ENCODE data around the gene DPF3.

Gene DPF3

DNA sequence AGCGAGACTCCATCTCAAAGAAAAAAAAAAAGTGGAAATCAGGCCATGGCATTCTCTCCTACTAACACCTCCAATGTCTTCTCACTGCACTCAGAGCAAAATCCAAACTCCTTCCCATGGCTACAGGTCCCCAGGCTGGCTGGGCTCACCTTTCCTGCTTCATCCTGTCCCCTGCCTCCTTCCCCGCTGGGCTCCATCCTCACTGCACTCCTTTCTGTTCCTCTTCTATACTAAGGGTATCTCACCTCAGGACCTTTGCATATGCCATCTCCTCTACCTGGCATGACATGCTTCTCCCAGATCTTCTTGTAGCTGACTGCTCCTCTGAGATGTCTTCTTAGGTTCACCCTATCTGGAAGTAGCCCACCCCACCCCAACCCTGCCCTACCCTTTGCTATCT lies 111.1 kb downstream of the DPF3 start:
- H3K4me1 ChIP-seq (ENCODE audit: control insufficient read depth, insufficient read depth, low read length): no peaks in the 10 kb centered on the region
- no peak overlapping the region for H3K4me3 ChIP-seq (ENCODE audit: low read length)
- H3K36me3 ChIP-seq (ENCODE audit: control insufficient read depth, insufficient read depth, low read length): no peaks in the 10 kb centered on the region
- no peak overlapping the region for H3K9ac ChIP-seq (ENCODE audit: low read length)
- no peaks in the 10 kb centered on the region for H3K27me3 ChIP-seq (ENCODE audit: control insufficient read depth, insufficient read depth, low read length)
- no peak overlapping the region for H3K27ac ChIP-seq (ENCODE audit: low read depth, low read length)

DNA sequence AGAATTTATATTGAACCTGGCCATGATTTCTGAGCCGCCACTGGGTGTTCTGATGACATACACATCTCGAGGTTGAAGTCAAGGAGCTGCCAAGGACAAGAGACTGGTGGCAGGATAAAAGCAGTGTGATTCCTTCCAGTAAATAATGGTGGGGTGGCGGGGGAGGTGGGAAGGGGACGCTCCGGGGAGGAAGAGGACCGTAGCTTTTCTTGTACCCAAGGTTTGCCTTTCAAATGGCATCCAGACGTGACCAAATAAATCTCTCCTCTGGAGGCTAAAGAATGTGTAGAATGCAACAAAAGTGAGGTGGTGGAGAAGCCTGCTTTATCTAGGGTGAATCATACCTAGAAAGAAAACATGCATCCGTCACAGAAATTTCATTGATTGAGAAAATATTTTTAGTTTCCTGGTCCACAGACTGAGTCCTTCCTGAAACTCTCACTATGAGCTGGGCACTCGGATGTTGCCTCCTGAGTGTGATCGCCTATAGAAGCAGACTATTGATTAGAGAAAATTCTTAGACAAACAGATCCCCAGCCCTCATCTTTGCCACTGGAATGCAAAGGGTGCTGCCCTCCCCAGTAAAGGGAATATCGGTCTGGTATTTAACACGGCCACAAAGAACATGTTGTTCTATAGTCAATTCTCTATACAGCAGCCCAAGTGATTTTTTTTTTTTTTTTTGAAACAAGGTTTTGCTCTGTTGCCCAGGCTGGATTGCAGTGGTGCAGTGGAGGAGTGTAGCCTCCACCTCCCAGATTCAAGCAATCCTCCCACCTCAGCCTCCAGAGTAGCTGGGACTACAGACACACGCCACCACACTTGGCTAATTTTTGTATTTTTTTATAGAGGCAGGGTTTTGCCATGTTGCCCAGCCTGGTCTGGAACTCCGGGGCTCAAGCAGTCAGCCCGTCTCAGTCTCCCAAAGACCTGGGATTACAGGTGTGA lies 112.1 kb downstream of the DPF3 start:
- H3K4me3 ChIP-seq (ENCODE audit: low read length): no peak overlapping the region
- H3K9ac ChIP-seq (ENCODE audit: low read length): no peak overlapping the region
- H3K27me3 ChIP-seq (ENCODE audit: control insufficient read depth, insufficient read depth, low read length): no peaks in the 10 kb centered on the region
- no peaks in the 10 kb centered on the region for H3K36me3 ChIP-seq (ENCODE audit: control insufficient read depth, insufficient read depth, low read length)
- H3K4me1 ChIP-seq (ENCODE audit: control insufficient read depth, insufficient read depth, low read length): no peaks in the 10 kb centered on the region
- no peak overlapping the region for H3K27ac ChIP-seq (ENCODE audit: low read depth, low read length)

DNA sequence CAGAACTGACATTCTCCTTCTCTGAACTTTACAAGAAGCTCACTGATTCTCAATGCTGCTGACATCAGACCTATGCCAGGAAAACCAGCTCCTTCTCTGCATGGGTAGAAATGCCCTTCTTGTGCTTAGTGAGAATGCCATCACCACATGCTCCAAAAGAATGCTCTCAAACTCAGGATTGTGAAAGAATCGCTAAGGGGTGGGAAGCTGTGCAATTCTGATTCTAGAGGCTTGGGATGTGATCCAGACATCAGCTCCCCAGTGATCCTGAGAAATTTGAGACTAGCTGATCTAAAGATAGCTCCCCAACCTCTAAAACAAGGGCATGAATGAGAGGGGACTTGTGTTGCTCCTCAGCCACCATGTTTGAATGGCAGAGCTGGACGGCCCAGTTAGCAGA lies 113.2 kb downstream of the DPF3 start:
- Histone ChIP-seq H3K27ac (ENCODE audit: low read depth, low read length) (no peak overlapping the region), H3K4me1 (ENCODE audit: control insufficient read depth, insufficient read depth, low read length) (no peaks in the 10 kb centered on the region), H3K27me3 (ENCODE audit: control insufficient read depth, insufficient read depth, low read length) (no peaks in the 10 kb centered on the region), H3K36me3 (ENCODE audit: control insufficient read depth, insufficient read depth, low read length) (no peaks in the 10 kb centered on the region), H3K4me3 (ENCODE audit: low read length) (no peak overlapping the region), H3K9ac (ENCODE audit: low read length) (no peak overlapping the region)

DNA sequence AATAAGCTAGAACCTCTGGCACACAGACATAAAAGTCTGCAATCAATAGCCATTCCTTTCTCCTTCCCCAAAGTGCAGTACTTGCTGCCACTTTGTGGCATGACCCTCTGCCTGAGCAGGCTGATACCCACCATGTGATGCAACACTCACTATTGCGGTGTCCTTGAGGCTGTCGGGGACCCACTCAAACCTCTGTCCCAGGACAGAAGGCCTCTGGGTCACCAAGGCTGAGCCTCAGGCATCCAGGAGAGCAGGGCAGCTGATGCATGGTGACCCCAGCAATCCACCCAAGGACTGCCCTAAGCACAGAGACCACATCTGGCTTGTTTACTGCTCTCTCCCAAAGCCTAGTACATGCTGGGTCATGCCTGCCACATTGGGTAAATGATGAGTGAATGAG lies 114.2 kb downstream of the DPF3 start:
- H3K27me3 ChIP-seq (ENCODE audit: control insufficient read depth, insufficient read depth, low read length): no peaks in the 10 kb centered on the region
- H3K4me1 ChIP-seq (ENCODE audit: control insufficient read depth, insufficient read depth, low read length): no peaks in the 10 kb centered on the region
- no peaks in the 10 kb centered on the region for H3K36me3 ChIP-seq (ENCODE audit: control insufficient read depth, insufficient read depth, low read length)
- no peak overlapping the region for H3K27ac ChIP-seq (ENCODE audit: low read depth, low read length)
- H3K4me3 ChIP-seq (ENCODE audit: low read length): no peak overlapping the region
- no peak overlapping the region for H3K9ac ChIP-seq (ENCODE audit: low read length)

DNA sequence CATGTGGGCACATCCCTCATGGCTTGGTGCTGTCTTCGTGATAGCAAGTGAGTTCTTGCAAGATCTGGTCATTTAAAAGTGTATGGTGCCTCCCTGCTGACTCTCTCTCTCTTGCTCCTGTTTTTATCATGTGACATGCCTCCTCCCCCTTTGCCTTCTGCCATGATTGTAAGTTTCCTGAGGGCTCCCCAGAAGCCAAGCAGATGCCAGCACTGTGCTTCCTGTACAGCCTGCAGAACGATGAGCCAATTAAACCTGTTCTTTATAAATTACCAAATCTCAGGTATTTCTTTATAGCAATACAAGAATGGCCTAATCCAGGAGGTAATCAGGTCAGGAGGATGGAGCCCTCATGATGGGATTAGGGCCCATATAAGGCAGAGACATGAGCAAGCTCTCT lies 116.3 kb downstream of the DPF3 start:
- Histone ChIP-seq H3K27ac (ENCODE audit: low read depth, low read length) (no peak overlapping the region), H3K9ac (ENCODE audit: low read length) (no peak overlapping the region), H3K27me3 (ENCODE audit: control insufficient read depth, insufficient read depth, low read length) (no peaks in the 10 kb centered on the region), H3K4me3 (ENCODE audit: low read length) (no peak overlapping the region), H3K36me3 (ENCODE audit: control insufficient read depth, insufficient read depth, low read length) (no peaks in the 10 kb centered on the region), H3K4me1 (ENCODE audit: control insufficient read depth, insufficient read depth, low read length) (no peaks in the 10 kb centered on the region)

DNA sequence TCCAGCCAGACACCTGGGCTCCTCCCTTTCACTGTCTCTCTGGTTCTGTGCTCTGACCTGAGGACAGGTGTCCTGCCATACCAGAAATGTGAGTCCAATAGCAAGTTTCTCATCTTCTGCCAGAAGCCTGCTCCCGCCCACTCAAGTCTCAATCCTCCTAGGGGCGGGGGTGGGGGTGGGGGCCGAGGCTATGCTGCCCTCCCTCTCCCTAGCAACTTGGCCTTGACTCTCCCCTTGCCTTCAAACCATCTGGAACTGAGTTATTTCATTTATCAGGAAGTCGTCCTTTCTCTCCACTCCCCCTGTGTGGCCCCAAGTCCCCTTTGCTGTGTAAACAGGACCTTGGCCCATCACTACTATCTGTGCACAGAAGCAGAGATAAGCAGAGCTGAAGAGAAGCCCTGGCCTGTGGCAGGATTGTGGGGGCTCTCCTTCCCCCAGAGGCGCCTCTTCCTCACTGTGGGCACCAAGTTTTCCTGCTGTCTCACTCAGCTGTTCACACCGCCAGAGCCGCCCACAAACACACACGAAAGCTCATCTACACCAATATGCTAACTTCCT lies 117.1 kb downstream of the DPF3 start:
- Histone ChIP-seq H3K4me3 (ENCODE audit: low read length) (no peak overlapping the region), H3K27me3 (ENCODE audit: control insufficient read depth, insufficient read depth, low read length) (no peaks in the 10 kb centered on the region), H3K9ac (ENCODE audit: low read length) (no peak overlapping the region), H3K4me1 (ENCODE audit: control insufficient read depth, insufficient read depth, low read length) (no peaks in the 10 kb centered on the region), H3K27ac (ENCODE audit: low read depth, low read length) (no peak overlapping the region), H3K36me3 (ENCODE audit: control insufficient read depth, insufficient read depth, low read length) (no peaks in the 10 kb centered on the region)

DNA sequence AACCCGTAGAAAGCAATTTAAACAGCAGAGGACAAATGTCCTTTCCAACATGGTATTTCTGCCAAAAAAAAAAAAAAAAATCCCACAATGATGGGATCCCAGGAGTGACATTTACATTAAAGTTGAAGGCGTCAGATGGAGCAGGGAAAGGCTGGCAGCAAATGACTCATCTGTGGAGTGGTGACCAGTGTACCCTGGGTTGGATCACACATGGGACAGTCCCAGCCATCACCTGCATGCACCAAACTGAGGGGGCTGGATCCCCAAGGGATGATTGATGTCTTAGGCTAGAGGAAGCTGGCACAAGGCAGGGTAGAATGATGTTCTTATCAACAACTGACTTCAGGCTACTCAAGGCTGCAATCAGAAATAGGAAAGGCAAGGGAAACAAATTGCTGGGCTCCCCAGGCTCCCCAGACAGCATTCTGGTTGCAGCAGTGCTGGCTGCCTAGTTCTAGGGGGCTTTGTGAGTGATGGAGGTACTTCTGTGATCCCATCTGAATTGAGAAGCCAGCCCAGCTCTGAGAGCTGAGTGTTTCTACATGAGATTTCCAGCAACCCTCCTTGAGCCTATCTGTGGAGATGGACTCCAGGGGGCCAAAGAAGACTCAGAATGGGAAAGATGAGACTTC lies 117.9 kb downstream of the DPF3 start:
- no peaks in the 10 kb centered on the region for H3K4me1 ChIP-seq (ENCODE audit: control insufficient read depth, insufficient read depth, low read length)
- no peaks in the 10 kb centered on the region for H3K36me3 ChIP-seq (ENCODE audit: control insufficient read depth, insufficient read depth, low read length)
- H3K27me3 ChIP-seq (ENCODE audit: control insufficient read depth, insufficient read depth, low read length): no peaks in the 10 kb centered on the region
- H3K9ac ChIP-seq (ENCODE audit: low read length): no peak overlapping the region
- H3K27ac ChIP-seq (ENCODE audit: low read depth, low read length): no peak overlapping the region
- H3K4me3 ChIP-seq (ENCODE audit: low read length): no peak overlapping the region

DNA sequence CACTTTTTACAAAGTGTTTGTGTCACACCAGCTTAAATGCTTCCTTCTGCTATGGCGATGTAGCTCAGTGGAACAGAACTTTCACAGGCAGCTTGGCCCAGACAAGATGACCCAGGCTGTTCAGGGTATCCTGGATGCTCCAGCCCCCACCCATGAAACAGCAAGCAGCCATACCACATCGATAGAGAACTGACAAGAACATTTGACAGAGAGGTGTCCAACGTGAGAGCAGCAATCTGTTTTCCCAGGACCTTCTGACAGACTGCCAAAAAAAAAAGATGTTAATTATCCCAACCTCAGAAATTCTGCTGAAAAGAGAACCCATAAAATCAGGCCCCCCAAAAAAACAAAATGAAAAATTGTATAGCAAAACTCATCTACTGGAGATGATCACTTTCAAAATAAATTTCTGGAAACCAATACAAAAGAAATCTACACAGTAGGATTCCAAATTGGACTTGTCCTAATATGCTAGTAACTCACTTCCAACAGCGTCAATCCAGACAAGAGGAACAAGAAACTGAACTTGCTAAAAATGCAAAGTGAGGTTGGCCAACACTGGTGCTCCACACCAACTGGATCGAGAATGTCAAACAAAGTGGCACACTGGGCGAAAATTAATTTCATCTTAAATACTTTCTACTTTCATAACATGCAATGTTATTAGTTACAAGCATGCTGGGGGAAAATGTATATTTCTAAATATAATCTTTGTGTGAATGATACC lies 118.8 kb downstream of the DPF3 start:
- H3K27ac ChIP-seq (ENCODE audit: low read depth, low read length): no peak overlapping the region
- H3K27me3 ChIP-seq (ENCODE audit: control insufficient read depth, insufficient read depth, low read length): no peaks in the 10 kb centered on the region
- no peaks in the 10 kb centered on the region for H3K36me3 ChIP-seq (ENCODE audit: control insufficient read depth, insufficient read depth, low read length)
- no peaks in the 10 kb centered on the region for H3K4me1 ChIP-seq (ENCODE audit: control insufficient read depth, insufficient read depth, low read length)
- no peak overlapping the region for H3K4me3 ChIP-seq (ENCODE audit: low read length)
- H3K9ac ChIP-seq (ENCODE audit: low read length): no peak overlapping the region

DNA sequence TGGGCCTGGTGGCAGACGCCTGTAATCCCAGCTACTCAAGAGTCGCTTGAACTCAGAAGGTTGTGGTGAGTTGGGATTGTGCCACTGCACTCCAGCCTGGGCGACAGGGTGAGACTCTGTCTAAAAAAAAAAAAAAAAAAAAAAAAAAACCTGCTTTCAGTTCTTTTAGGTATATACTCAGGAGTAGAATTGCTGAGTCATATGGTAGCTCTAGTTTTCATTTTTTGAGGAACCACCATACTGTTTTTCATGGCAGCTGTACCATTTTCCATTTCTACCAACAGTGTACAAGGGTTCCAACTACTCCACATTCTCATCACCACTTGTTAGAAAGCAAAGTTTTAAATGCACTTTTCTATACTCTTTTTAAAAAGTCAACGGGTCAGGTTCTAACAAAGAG lies 119.8 kb downstream of the DPF3 start:
- Histone ChIP-seq H3K9ac (ENCODE audit: low read length) (no peak overlapping the region), H3K27me3 (ENCODE audit: control insufficient read depth, insufficient read depth, low read length) (no peaks in the 10 kb centered on the region), H3K4me1 (ENCODE audit: control insufficient read depth, insufficient read depth, low read length) (no peaks in the 10 kb centered on the region), H3K36me3 (ENCODE audit: control insufficient read depth, insufficient read depth, low read length) (no peaks in the 10 kb centered on the region), H3K4me3 (ENCODE audit: low read length) (no peak overlapping the region), H3K27ac (ENCODE audit: low read depth, low read length) (no peak overlapping the region)

DNA sequence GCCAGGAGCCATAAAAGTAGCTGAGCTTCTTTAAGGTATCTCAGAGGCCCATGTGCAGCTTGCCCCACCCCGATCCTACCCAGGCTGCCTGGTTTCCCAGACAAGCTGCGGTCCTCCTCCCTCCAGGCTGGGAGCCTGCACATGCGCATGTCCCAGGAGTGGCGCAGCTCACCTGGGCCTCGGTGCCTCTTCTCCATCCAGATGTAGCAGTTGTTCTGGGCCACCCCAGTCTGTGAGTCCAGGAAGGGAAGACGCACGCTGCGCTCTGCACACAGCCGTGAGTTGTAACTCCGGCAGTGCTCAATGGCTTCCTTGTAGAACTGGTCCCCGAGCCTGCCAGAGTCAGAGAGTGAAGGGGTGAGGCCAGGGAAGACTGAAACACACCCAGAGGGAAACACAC lies 122.3 kb downstream of the DPF3 start:
- Histone ChIP-seq H3K36me3 (ENCODE audit: control insufficient read depth, insufficient read depth, low read length) (no peaks in the 10 kb centered on the region), H3K4me3 (ENCODE audit: low read length) (peak overlapping the region; percentile 37), H3K9ac (ENCODE audit: low read length) (no peak overlapping the region), H3K27ac (ENCODE audit: low read depth, low read length) (no peak overlapping the region), H3K4me1 (ENCODE audit: control insufficient read depth, insufficient read depth, low read length) (no peaks in the 10 kb centered on the region), H3K27me3 (ENCODE audit: control insufficient read depth, insufficient read depth, low read length) (no peaks in the 10 kb centered on the region)

DNA sequence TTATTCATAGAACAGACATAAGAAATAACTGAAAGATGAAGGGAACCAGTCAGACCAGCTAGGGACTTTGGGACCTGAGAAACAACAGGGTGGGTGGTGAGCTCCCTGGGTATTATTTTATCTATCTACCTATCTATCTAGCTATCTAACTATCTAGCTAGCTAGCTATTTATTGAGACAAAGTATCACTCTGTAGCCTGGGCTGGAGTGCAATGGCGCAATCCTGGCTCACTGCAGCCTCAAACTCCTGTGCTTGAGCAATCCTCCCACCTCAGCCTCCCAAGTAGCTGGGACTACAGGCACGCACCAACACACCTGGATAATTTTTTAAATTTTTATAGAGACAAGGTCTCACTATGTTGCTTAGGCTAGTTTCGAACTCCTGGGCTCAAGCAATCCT lies 127.6 kb downstream of the DPF3 start:
- no peak overlapping the region for H3K4me3 ChIP-seq (ENCODE audit: low read length)
- H3K27ac ChIP-seq (ENCODE audit: low read depth, low read length): no peak overlapping the region
- H3K4me1 ChIP-seq (ENCODE audit: control insufficient read depth, insufficient read depth, low read length): no peaks in the 10 kb centered on the region
- no peaks in the 10 kb centered on the region for H3K36me3 ChIP-seq (ENCODE audit: control insufficient read depth, insufficient read depth, low read length)
- H3K27me3 ChIP-seq (ENCODE audit: control insufficient read depth, insufficient read depth, low read length): no peaks in the 10 kb centered on the region
- no peak overlapping the region for H3K9ac ChIP-seq (ENCODE audit: low read length)

DNA sequence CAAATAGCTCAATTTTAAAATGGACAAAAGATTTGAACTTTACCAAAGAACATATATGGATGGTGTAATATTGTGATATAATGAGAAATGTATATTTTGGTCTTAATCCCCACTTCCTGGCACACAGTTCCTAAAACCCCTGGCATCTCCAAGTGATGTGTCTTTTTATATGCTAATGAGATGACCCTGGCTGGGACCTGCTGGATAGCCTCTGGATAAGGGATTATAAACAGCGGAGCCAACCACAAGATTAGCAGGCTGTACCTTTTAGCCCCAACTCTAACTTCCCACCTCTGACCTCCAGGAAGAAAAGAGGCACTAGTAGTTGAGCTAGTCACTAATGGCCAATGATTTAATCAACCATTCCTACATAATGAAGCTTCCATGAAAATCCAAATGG lies 130.0 kb downstream of the DPF3 start:
- no peak overlapping the region for H3K4me3 ChIP-seq (ENCODE audit: low read length)
- H3K27me3 ChIP-seq (ENCODE audit: control insufficient read depth, insufficient read depth, low read length): no peaks in the 10 kb centered on the region
- H3K27ac ChIP-seq (ENCODE audit: low read depth, low read length): no peak overlapping the region
- no peaks in the 10 kb centered on the region for H3K36me3 ChIP-seq (ENCODE audit: control insufficient read depth, insufficient read depth, low read length)
- H3K9ac ChIP-seq (ENCODE audit: low read length): no peak overlapping the region
- H3K4me1 ChIP-seq (ENCODE audit: control insufficient read depth, insufficient read depth, low read length): no peaks in the 10 kb centered on the region
